ENCODE measurements around the gene LPIN2.
"Not testable (repeated sequence)": the region's sequence is repeated elsewhere in the genome, so short reads cannot be mapped to it uniquely, and the experiment has no call there.

LPIN2 gene, protein sequence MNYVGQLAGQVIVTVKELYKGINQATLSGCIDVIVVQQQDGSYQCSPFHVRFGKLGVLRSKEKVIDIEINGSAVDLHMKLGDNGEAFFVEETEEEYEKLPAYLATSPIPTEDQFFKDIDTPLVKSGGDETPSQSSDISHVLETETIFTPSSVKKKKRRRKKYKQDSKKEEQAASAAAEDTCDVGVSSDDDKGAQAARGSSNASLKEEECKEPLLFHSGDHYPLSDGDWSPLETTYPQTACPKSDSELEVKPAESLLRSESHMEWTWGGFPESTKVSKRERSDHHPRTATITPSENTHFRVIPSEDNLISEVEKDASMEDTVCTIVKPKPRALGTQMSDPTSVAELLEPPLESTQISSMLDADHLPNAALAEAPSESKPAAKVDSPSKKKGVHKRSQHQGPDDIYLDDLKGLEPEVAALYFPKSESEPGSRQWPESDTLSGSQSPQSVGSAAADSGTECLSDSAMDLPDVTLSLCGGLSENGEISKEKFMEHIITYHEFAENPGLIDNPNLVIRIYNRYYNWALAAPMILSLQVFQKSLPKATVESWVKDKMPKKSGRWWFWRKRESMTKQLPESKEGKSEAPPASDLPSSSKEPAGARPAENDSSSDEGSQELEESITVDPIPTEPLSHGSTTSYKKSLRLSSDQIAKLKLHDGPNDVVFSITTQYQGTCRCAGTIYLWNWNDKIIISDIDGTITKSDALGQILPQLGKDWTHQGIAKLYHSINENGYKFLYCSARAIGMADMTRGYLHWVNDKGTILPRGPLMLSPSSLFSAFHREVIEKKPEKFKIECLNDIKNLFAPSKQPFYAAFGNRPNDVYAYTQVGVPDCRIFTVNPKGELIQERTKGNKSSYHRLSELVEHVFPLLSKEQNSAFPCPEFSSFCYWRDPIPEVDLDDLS

DNA sequence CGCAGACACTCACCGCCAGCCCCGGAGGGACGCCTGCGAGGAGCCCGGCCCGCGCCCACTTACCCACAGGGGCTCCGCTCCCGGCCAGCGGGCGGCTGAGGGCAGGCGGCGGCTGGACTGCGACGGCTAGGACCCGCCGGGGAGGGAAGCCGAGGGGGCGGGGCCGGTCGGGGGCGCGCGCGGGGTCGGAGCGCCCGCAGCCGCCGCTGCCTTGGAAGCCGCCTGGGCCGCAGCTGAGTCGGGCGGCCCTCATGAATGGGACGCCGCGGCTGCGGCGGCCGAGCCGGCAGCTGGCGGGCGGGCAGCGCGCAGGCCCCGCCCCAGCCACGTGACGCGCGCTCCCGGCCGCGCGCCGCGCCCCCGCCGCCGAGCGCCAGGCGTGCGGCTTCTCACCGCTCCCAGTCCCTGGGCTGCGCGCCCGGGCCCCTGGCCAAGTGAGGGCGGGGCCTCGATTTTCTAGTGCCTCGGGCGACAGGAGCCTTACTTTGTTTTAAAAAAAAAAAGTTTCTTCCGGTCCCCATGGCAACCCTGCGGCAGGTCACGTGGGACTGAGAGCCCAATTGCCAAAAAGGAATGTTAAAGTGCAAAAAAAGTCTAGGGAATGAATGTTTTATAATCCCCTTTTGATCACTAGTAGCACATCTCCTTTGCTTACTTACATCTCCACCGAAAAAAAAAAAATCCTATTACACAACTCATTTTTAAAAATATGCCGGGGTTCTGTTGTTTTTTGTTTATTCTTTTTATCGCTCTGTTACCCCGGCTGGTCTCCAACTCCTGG lies at the start of gene LPIN2:
Gene LPIN2, minus strand, starts transcription at position 121 of the 781 bp plus-strand sequence. CDS start 52,304 bp downstream, outside the sequence.
- DNase-seq (ENCODE audit: low read depth): peak; percentile 94

DNA sequence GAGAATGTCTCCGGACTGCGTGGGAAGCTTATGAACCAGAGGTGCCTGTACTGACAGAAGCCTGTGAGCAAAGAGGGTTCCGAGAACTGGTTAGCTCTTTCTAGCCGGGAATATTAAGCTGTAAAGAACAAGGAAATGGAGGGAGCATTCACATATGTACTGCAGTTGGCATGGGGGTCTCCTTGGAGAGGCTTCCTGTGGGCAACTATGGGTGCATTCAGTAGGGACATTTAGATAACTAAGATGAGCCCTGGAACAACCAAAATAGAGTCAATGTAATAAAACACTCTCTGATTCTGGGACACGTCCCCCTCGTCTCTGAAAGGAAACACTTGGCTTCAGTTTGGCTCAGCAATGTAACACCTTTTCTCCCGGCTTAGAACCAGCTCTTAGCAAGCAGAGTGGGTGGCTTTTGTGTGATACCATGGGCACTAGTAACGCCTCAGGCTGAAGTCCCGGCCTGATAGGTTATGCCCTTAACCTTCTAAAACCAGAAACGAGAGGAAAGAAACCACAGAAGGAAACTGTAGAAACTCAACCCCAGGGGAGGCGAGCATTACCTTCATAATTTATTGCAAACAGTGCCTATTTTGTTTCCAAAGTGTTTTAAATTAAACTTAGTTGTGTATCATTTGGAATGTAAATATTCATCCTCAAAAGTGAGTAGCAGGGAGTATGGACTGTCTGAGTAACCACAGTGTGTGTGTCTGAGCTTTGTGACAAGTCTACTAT lies 48.8 kb upstream of the LPIN2 start:
- DNase-seq (ENCODE audit: low read depth): no peak

DNA sequence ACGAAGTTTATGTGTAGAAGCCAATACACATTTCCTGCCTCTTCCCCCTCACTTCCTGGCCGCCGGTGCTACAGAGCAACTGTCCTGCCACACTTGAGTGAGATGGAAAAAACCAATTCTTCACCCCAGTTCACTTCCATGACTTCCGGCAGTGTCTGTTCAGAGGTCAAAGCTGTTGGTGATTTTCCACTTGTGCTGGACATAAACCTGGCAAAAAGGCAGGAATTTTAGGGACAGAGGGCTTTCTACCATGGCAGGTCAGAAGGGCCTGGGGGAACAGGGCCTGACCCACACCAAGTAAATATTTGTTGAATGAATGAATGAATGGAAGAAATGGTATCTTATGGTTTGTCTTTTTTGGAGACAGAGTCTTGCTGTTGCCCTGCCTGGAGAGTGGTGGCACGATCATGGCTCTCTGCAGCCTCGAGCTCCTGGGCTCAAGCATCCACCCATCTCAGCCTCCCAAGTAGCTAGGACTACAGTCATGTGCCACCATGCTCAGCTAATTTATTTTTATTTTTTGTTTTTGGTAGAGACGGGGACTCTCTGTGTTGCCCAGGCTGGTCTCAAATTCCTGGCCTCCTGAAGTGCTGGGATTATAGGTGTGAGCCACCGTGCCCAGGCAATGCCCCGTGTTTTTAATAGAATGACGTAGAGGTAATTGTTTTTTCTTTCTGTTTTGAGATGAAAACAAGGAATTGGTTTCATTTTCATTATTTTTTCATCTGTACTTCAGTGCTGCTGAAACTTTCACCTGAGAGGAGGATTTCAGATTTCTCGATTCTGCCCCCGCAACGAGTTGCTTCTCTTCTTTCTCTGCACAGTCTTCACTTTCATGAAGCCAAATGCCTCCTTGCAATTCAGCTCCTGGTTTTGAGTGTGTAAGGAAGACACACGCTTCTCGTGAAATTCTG lies 48.0 kb upstream of the LPIN2 start:
- DNase-seq (ENCODE audit: low read depth): no peak

DNA sequence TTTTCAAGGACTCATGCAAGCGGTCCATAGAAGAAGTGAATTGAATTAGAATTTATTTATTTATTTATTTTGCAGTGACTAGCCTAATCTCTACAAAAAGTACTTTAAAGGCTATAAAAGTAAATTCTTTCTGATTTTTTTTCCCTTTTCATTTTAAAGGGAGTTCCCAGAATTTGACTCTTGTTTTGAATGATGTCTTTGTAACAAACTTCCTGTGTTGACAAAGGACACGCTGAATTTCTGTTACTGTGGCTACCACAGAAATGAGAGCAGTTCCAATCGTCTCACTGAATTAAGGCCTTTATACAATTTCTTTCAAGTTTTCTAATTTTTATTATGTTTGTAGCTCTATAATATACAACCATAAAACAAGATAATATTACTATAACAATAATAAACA lies 46.3 kb upstream of the LPIN2 start:
- no peak for DNase-seq (ENCODE audit: low read depth)

DNA sequence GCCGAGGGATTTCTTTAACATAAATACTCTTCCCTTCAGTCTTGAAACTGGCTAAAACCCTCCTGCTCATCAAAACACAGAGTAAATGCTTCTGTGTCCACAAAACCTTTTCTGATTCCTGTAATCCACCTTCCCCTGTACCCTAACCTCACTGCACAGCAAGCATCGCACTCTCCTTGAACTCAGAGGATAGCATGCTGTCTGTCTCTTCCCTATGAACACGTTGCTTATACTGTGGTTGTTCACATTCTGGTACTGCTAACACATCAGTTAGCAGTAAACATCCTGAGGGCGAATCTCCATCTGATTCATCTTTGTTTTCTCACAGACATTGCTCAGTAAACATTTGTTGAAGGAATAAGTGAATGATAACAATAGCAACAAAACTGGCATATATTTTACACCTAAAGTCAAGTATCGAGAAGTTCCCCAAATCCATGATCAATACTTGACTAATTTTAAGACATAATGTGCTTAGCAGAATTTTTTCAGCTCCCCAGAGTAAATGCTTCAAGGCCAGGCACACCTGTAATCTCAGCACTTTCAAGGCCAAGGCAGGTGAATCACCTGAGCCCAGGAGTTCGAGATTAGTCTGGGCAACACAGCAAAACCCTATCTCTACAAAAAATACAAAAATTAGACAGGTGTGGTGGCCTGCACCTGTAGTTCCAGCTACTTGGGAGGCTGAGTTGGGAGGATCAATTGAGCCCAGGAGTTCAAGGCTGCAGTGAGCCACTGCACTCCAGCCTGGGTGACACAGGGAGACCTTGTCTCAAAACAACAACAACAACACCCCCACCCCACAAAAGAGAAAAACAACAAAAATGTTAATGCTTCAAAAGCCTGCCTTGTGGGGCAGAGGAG lies 45.6 kb upstream of the LPIN2 start:
- DNase-seq (ENCODE audit: low read depth): no peak

DNA sequence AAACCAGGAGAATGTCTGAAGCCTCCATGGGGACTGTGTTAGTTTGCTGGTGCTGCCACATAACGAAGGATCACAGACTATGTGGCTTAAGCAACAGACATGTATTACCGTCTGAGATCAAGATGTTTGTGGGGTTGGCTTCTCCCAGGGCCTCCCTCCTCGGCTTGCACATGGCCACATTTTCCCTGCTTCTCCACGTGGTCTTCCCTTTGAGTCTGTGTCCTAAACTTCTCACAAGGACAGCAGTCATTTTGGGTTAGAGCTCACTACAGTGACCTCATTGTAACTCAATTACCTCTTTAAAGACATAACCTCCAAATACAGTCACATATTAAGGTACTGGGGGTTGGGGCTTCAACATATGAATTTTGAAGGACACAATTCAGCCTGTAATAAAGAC lies 44.6 kb upstream of the LPIN2 start:
- no peak for DNase-seq (ENCODE audit: low read depth)

DNA sequence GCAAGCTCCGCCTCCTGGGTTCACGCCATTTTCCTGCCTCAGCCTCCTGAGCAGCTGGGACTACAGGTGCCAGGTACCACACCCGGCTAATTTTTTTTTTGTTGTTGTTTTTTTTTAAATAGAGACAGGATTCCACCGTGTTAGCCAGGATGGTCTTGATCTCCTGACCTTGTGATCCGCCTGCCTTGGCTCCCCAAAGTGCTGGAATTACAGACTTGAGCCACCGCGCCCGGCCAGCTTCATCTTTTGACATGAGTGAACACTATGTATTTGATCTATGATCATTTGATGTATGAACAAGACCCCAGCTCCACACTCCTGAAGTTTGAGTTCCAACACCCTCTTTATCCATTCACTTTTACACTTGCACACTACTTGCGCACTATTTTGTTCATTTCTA lies 43.4 kb upstream of the LPIN2 start:
- no peak for DNase-seq (ENCODE audit: low read depth)

DNA sequence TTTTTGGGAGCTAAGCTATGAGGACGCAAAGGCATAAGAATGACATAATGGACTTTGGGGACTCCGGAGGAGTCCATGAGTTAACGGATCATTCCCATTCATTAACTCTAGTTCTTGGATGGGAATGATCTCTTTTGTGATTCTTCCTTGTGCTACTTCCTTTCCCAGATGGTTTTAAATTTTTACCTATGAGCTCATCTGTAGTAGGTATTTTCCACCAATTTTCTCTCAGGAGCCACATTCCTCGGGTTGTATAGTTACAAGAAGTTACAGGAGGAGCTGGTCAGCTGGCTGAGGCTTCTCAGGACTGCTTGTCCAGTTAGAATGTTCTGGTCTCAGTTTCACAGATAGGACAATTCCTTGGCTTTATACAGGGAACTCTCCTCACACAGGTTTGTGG lies 42.9 kb upstream of the LPIN2 start:
- DNase-seq (ENCODE audit: low read depth): no peak

DNA sequence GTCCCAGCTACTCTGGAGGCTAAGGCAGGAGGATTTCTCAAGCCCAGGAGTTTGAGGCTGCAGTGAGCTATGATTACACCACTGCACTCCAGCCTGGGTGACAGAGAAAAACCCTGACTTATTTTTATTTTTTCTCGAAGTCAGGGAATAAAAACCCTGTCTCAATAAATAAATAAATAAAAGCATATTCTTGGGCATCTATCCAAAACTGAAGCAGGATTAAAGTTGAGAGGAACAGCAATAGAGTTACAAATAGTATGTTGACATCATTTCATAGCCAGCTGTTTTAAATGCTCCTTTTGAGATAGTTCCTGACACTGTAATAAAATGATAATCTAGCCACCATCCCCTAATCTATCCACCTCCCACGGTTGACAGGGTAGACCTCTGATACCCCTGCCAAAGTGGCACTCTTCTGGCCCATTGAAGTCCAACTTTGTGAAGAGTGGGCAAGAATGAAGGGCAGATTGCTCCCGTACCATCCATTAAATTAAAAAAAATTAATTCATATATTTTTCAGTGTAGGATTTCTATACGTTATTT lies 42.3 kb upstream of the LPIN2 start:
- no peak for DNase-seq (ENCODE audit: low read depth)

DNA sequence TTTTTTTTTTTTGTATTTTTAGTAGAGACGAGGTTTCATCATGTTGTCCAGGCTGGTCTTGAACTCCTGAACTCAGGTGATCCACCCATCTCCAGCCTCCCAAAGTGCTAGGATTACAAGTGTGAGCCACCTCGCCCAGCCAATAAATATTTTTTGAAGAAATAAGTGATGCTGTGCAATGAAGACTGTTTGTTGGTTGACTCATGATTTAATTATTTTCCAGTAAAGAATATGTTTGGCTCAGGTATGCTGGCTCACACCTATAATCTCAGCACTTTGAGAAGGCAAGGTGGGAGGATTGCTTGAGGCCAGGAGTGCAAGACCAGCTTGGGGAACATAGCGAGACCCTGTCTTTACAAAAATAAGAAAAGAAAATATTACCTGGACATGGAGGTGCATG lies 41.8 kb upstream of the LPIN2 start:
- no peak for DNase-seq (ENCODE audit: low read depth)

DNA sequence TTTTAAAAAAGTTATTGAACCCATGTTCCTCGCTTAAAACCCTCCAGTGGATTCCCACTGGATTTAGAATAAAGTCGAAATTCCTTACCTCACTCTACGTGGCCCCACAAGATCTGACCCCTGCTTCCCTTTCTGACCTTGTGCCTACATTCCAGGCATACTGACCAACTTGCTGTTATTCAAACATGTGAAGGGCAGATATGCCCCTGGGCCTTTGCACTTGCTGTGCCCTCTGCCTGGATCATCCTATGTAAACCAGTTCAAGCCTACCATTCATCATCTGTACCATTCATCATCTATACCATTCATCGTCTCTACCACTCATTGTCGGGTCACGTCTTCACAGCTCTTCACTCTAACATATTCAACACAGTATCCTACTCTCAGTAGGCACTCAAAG lies 41.3 kb upstream of the LPIN2 start:
- DNase-seq (ENCODE audit: low read depth): no peak

DNA sequence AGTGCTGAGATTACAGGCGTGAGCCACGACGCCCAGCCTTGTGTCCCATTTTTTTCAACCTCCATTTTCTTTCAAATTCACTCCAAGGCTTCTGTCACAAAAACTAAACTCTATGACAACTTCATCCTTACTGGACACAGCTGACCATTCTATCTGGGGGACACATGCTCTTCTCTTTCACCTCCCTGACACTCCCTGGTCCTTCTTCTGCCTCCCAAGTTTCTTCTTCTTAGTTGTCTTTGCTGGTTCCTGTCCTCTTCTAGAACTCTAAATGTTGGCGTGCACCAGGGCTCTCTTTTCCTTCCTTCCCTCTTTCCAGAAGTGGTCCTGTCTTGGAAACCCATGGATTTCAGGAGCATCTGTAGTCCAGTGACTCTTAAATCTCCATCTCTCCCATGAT lies 40.1 kb upstream of the LPIN2 start:
- no peak for DNase-seq (ENCODE audit: low read depth)

DNA sequence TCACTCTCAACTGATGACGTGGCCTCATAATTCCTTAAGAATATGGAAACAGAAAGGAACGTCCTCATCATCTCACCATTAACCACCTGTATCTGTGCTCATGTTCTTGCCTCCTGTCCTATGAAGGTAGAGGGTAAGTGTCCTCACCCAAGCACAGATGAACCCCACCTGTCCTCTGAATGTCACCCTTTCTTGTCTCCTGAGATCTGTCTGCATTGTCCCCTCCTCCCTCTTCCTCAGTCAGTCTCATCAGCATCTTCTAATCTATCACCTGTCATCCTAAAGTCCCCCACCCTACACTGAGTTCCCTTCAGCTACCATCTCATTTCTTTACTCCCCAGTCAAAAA lies 39.4 kb upstream of the LPIN2 start:
- DNase-seq (ENCODE audit: low read depth): no peak

DNA sequence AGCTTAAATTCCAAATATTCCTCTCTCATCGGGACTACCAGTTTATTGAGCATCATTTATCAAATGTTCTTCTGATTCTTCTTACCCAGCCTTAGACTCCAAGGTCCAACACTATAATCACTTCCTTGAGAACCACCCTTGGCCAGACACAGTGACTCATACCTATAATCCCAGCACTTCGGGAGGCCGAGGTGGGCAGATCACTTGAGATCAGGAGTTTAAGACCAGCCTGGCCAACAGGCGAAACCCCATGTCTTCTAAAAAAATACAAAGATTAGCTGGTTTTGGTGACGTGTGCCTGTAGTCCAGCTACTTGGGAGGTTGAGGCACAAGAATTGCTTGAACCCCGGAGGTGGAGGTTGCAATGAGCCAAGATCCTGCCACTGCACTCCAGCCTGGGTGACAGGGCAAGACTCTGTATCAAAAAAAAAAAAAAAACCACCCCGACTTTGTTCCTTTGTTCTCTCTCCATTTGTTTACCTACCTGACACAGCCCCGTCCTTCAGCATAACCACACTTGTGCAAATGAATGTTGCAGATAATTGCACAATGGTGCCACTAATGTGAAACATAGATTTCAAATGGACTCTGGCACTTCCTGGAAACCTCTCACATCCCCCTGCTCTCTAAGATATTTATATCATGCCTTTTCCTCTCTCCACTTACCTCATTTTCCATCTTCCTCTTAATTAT lies 38.9 kb upstream of the LPIN2 start:
- DNase-seq (ENCODE audit: low read depth): no peak

DNA sequence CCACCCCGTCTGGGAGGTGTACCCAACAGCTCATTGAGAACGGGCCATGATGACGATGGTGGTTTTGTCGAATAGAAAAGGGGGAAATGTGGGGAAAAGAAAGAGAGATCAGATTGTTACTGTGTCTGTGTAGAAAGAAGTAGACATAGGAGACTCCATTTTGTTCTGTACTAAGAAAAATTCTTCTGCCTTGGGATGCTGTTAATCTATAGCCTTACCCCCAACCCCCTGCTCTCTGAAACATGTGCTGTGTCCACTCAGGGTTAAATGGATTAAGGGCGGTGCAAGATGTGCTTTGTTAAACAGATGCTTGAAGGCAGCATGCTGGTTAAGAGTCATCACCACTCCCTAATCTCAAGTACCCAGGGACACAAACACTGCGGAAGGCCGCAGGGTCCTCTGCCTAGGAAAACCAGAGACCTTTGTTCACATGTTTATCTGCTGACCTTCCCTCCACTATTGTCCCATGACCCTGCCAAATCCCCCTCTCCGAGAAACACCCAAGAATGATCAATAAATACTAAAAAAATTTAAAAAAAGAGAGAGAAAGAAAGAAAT lies 37.0 kb upstream of the LPIN2 start:
- DNase-seq (ENCODE audit: low read depth): not testable (repeated sequence)

DNA sequence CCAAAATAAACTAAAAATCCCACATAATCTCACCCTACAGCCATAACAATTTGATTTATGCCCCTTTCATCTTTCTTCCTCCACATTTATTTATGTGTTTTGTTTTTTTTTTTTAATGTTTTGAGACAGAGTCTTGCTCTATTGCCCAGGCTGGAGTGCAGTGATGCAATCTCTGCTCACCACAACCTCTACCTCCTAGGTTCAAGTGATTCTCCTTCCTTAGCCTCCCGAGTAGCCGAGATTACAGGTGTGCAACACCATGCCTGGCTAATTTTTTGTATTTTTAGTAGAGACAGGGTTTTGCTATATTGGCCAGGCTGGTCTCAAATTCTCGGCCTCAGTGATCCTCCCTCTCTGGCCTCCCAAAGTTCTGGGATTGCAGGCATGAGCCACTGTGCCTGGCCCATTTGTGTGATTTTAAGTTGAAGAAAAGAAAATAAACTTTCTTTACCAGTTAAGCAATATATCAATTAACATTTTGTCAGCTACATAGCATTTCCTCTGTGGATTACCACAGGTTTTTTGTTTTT lies 35.9 kb upstream of the LPIN2 start:
- no peak for DNase-seq (ENCODE audit: low read depth)

DNA sequence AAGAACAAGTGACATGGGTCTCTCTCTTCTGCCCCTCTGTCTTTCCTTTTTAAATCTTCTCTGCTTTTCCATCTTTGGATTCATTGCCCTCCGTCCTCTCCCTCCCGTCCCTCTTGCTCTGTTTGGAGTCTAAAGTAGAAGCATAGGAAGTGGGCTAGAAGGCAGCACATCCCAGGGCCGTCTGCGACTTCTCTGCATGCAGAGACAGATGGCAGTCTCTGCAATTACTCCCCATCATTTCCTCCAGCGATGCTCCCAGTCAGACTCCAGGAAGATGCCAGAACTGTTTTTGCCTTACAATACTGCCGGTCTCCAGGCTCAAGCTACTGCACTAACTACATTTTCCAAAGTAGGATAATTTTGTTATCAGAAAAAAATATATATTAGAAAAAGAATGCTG lies 35.2 kb upstream of the LPIN2 start:
- DNase-seq (ENCODE audit: low read depth): no peak

DNA sequence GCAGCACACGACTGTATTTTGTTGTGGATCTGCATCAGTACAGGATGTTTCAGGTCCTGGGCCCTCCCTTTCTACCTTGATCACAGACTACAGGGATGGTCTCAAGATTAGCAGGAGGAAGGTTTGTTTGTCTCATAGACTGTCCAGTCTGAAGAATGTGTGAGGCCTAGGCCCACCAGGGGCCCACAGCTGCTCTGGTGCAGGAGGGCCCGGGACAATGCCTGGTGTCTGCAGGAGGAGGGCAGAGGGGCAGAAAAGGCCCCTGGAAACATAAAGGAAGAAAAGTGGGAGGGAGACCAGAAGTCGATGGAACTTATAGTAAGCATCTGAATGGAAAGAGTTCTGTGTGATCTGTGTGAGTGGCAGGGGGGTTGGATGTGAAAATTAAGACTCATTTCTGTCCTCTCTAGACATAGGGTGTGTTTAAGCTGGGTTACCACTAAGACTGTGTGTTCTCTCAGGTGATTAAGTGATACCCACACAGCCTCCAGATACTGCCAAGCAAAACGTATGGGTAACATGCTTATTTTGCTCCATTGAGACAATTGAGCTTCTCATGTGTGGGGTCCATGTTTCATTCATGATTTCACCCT lies 33.4 kb upstream of the LPIN2 start:
- DNase-seq (ENCODE audit: low read depth): no peak

All from activated T-cell treated with anti-CD3 and anti-CD28 coated beads for 1 hour (primary cell).